KMS-11 (cell line): Measurements from ENCODE around the gene TMEM176A.
"Not testable (repeated sequence)": the region's sequence is repeated elsewhere in the genome, so short reads cannot be mapped to it uniquely, and the experiment has no call there.

ENCODE experiments used
- H2AFZ ChIP-seq: fragments of 200-600 bp; sonication (generic); 2 replicates; pipeline ENCODE4 v1.6.1; 2016; ENCODE audit warnings: antibody characterized with exemption, mixed run types, low read depth
- H3K27ac ChIP-seq: fragments of 200-600 bp; sonication (generic); 2 replicates; pipeline ENCODE4 v1.6.1; 2016; ENCODE audit warnings: mild to moderate bottlenecking, mixed run types
- H3K27me3 ChIP-seq: fragments of 200-600 bp; sonication (generic); 2 replicates; pipeline ENCODE4 v1.6.1; 2017; ENCODE audit warnings: mild to moderate bottlenecking, low read depth, mixed run types, moderate library complexity; ENCODE audit not compliant: insufficient read depth
- H3K36me3 ChIP-seq: fragments of 200-600 bp; sonication (generic); 2 replicates; pipeline ENCODE4 v1.6.1; 2017; ENCODE audit warnings: mild to moderate bottlenecking, mixed run types; ENCODE audit not compliant: insufficient read depth
- H3K4me1 ChIP-seq: fragments of 200-600 bp; sonication (generic); 2 replicates; pipeline ENCODE4 v1.6.1; 2016; ENCODE audit warnings: mild to moderate bottlenecking, low read depth, mixed run types; ENCODE audit not compliant: poor library complexity, severe bottlenecking
- H3K4me2 ChIP-seq: fragments of 200-600 bp; sonication (generic); 2 replicates; pipeline ENCODE4 v1.7.0; 2016; ENCODE audit warnings: mild to moderate bottlenecking, mixed run types
- H3K4me3 ChIP-seq: fragments of 200-600 bp; sonication (generic); IDR thresholded peaks from 2 replicates; pipeline ENCODE4 v1.6.1; 2017; ENCODE audit warnings: low read depth, low read length, mixed read lengths; ENCODE audit not compliant: insufficient read depth
- H3K79me2 ChIP-seq: fragments of 200-600 bp; sonication (generic); 2 replicates; pipeline ENCODE4 v1.6.1; 2016; ENCODE audit warnings: low read depth, mixed run types; ENCODE audit not compliant: insufficient read depth
- H3K9ac ChIP-seq: fragments of 200-600 bp; sonication (generic); 2 replicates; pipeline ENCODE4 v1.6.1; 2016; ENCODE audit warnings: mild to moderate bottlenecking, mixed run types
- H4K20me1 ChIP-seq: fragments of 200-600 bp; sonication (generic); 2 replicates; pipeline ENCODE4 v1.6.1; 2016; ENCODE audit warnings: mild to moderate bottlenecking, mixed run types; ENCODE audit not compliant: insufficient read depth
- CTCF ChIP-seq: fragments of 200-600 bp; sonication (generic); conservative IDR thresholded peaks from 2 replicates; pipeline ENCODE4 v1.6.1; 2017; ENCODE audit warnings: low read depth, mild to moderate bottlenecking, antibody characterized with exemption, low read length, moderate library complexity, mixed read lengths

The TMEM176A gene

GRCh38 chr7:150759479-150759878 lies 41.1 kb upstream of the TMEM176A start:
- TF ChIP-seq CTCF: no peak
- Histone ChIP-seq H3K9ac (no peak overlapping the region), H3K27me3 (no peaks in the 10 kb centered on the region), H3K79me2 (no peaks in the 10 kb centered on the region), H2AFZ (no peak overlapping the region), H3K4me2 (no peak overlapping the region), H3K27ac (no peak overlapping the region), H3K4me1 (no peaks in the 10 kb centered on the region), H3K4me3 (no peak overlapping the region), H3K36me3 (no peaks in the 10 kb centered on the region), H4K20me1 (no peaks in the 10 kb centered on the region; the same call in 1 of the 2 replicates)

- Histone ChIP-seq H3K36me3 (no peaks in the 10 kb centered on the region), H3K27me3 (no peaks in the 10 kb centered on the region), H2AFZ (no peak overlapping the region), H3K4me1 (no peaks in the 10 kb centered on the region), H3K9ac (no peak overlapping the region), H3K4me3 (no peak overlapping the region), H3K27ac (no peak overlapping the region), H3K79me2 (no peaks in the 10 kb centered on the region), H4K20me1 (no peaks in the 10 kb centered on the region), H3K4me2 (no peak overlapping the region)
- no peak for TF ChIP-seq CTCF
Observed at GRCh38 chr7:150766334-150766709, 34.2 kb upstream of the TMEM176A start.

- no peaks in the 10 kb centered on the region for H3K79me2 ChIP-seq
- no peak overlapping the region for H3K9ac ChIP-seq
- no peak for TF ChIP-seq CTCF
- H3K4me2 ChIP-seq: no peak overlapping the region
- H3K27ac ChIP-seq: no peak overlapping the region
- H3K27me3 ChIP-seq: no peaks in the 10 kb centered on the region
- H2AFZ ChIP-seq: no peak overlapping the region
- H3K4me1 ChIP-seq: no peaks in the 10 kb centered on the region
- no peak overlapping the region for H3K4me3 ChIP-seq
- H3K36me3 ChIP-seq: no peaks in the 10 kb centered on the region
- H4K20me1 ChIP-seq: no peaks in the 10 kb centered on the region
Observed at GRCh38 chr7:150769768-150770167, 30.8 kb upstream of the TMEM176A start.

GRCh38 chr7:150774131-150774530 lies 26.4 kb upstream of the TMEM176A start:
- not testable (repeated sequence) for H3K4me2 ChIP-seq, H3K27me3 ChIP-seq, H3K4me3 ChIP-seq, H3K79me2 ChIP-seq, H3K27ac ChIP-seq, H3K9ac ChIP-seq, H2AFZ ChIP-seq, H3K36me3 ChIP-seq, H4K20me1 ChIP-seq, H3K4me1 ChIP-seq

- Histone ChIP-seq H2AFZ (no peak overlapping the region), H3K27me3 (no peaks in the 10 kb centered on the region), H3K79me2 (no peaks in the 10 kb centered on the region), H3K27ac (no peak overlapping the region), H4K20me1 (no peaks in the 10 kb centered on the region), H3K4me3 (no peak overlapping the region), H3K4me2 (no peak overlapping the region), H3K4me1 (no peaks in the 10 kb centered on the region), H3K36me3 (no peaks in the 10 kb centered on the region), H3K9ac (no peak overlapping the region)
- no peak for TF ChIP-seq CTCF
Observed at GRCh38 chr7:150778014-150778737, 22.4 kb upstream of the TMEM176A start.
